GM21526 (cell line): ENCODE results near the gene ZNF177.
"Not testable (repeated sequence)": the region's sequence is repeated elsewhere in the genome, so short reads cannot be mapped to it uniquely, and the experiment has no call there.

Source experiments
- ATAC-seq: cut with Tn5 transposase; IDR thresholded peaks from one replicate; pipeline ENCODE4 v1.9.1; 2021; ENCODE audit warnings: moderate library complexity; ENCODE audit not compliant: unreplicated experiment, low FRiP score

The ZNF177 gene

DNA sequence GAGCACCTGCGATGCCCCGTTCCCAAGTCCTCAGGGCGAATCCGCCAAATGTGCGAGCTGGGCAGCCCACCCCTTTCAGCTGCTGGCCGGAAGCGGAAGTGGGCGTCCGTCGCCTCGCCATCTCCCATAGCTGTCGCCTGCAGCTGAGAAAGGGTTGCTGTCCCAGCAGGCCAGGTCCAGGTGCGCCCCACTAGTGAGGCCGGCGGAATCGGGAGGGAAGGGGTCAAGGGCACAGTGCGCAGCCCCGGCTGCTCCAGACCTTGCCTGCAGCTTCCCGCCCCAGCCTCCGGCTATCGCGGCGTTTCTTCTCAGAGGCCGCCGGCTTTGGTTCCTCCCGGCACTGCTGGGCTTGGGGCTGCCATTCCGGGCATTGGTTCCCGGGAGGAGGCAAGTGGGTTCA, at the start of gene ZNF177:
ZNF177 (plus strand) TSS at position 109 of the 400 bp plus-strand sequence. CDS start 15,299 bp downstream, outside the sequence.
- ATAC-seq, result no peak

- no peak for ATAC-seq
Measured at GRCh38 chr19:9313756-9314155, 49.1 kb upstream of the ZNF177 start.

- ATAC-seq, result no peak
Measured at GRCh38 chr19:9321338-9321737, 41.5 kb upstream of the ZNF177 start.

GRCh38 chr19:9321756-9322155, 41.1 kb upstream of the ZNF177 start:
- not testable (repeated sequence) for ATAC-seq

DNA sequence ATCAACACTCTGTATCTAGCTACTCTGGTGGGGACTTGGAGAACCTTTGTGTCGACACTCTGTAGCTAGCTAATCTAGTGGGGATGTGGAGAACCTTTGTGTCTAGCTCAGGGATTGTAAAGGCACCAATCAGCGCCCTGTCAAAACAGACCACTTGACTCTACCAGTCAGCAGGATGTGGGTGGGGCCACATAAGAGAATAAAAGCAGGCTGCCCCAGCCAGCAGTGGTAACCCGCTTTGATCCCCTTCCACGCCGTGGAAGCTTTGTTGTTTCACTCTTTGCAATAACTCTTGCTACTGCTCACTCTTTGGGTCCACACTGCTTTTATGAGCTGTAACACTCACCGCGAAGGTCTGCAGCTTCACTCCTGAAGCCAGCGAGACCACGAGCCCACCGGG, 40.6 kb upstream of the ZNF177 start:
- ATAC-seq, result not testable (repeated sequence)

DNA sequence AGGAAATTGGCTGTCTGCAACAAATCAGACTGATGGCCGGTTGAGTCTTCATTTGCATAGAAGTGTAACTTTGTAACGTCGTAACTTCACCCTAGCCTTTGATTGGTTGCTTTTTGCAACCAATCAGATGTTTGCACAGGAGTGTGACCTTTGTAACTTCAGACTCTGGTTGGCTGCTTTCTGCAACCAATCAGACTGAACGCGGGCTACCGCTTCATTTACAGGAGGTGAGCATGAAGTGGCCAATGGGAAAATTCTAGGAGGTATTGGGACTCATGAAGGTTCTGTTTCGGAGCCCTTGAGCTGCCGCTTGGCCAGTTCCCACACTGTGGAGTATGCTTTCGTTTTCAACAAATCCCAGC, 39.3 kb upstream of the ZNF177 start:
- ATAC-seq, result peak; percentile 24

DNA sequence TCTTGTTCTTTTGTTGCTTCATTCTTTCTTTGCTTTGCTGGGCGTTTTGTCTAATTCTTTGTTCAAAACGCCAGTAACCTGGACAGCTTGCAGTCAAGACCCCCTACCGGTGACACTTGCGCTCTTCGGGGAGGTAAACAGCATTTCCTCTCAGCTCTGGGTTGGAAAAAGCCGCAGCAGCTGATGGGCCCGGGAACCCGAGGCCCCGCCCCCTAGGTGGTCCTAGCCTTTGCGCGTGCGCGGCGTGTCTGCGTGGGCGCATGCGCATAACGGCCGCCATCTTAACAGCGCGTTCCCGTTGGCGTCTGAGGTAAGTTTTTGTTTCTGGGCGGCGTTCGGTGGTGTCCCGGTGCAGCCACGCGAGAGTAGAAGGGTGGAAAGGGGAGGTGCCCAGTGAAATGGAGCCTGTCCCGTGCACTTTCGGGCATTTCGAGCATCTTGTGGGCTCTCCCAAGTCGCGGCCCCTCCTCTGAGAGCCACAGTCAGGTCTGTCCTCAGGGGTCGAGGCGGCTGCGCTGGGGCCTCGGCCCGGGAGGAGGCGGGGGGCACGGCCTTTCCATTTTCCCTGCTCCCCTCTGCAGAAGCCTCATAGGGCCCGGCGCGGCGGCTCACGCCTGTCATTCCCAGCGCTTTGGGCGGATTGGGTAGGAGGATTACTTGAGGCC, 38.8 kb upstream of the ZNF177 start, which contains the start of gene ZNF559:
ZNF559 (plus strand) TSS at position 261 of the 665 bp plus-strand sequence. CDS start 14,371 bp downstream, outside the sequence.
- ATAC-seq, result peak; percentile 97

- no peak for ATAC-seq
Measured at GRCh38 chr19:9324584-9324962, 38.2 kb upstream of the ZNF177 start.

DNA sequence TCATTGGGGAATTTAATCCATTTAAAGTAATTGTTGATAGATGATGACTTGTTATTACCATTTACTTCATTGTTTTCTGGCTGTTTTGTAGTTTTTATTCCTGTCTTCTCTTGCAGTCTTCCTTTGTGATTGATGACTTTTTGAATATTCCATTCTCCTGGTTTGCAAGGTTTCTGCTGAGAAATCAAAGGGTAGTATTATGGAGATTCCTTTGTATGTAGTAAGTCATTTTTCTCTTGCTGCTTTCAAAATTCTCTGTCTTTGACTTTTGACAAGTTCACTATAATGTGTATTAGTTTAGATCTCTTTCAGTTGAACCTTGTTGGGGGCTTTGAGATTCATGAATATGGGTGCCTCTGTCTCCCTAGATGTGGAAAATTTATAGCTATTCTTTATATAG, 32.8 kb upstream of the ZNF177 start:
- ATAC-seq, result no peak

DNA sequence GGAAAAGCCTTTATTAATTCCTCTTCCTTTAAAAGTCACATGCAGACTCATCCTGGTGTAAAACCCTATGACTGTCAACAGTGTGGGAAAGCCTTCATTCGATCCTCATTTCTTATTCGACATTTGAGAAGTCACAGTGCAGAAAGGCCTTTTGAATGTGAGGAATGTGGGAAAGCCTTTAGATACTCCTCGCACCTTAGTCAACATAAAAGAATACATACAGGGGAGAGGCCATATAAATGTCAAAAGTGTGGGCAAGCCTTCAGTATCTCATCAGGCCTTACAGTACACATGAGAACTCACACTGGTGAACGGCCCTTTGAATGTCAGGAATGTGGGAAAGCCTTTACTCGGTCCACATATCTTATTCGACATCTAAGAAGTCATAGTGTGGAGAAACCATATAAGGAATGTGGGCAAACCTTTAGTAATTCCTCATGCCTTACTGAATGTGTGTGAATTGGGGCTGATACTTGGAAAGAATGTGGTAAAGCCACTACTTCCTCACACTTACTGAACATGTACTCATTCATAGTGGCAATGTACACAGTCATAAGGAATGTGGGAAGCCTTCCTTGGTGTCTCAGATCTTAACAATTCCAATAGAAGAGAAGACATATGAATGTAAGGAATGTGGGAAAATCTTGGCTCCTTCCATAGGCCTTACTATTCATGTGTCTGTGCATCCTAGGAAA, 20.1 kb upstream of the ZNF177 start:
- ATAC-seq, result no peak

DNA sequence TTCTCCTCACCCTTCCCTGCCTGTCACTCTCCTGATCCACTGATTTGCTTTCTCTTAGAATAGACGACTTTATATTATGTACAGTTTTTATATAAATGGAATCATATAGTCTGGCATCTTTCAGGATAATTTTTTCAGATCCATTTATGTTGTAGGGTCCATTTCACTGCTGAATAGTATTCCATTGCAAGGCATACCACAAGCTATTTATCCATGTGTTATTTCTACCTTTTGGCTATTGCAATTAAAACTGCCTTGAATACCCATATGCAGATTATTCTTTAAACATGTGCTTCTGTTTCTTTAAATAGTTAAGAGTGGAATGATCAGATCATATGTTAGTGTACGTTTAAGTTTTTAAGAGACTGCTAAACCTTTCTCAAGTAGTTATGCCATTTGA, 17.8 kb upstream of the ZNF177 start:
- ATAC-seq, result no peak

- ATAC-seq, result no peak
Measured at GRCh38 chr19:9348253-9348652, 14.6 kb upstream of the ZNF177 start.

DNA sequence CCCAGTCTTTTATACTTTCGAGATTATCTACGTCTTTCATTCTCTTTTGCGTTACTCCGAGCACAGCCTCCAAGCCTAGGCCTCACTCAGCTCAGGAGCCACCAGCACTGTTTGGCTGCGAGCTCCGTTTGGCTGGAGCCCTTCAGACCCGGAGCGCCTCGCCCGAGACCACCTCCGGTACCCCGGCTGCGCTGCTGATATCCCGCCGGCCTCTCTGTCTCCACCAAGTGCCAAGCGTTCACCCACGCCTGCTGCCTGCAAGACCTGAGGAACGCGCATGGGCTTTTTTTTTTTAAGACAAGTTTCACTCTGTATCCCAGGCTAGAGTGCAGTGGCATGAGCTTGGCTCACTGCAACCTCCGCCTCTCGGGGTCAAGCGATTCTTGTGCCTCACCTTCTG, 14.1 kb upstream of the ZNF177 start:
- no peak for ATAC-seq

DNA sequence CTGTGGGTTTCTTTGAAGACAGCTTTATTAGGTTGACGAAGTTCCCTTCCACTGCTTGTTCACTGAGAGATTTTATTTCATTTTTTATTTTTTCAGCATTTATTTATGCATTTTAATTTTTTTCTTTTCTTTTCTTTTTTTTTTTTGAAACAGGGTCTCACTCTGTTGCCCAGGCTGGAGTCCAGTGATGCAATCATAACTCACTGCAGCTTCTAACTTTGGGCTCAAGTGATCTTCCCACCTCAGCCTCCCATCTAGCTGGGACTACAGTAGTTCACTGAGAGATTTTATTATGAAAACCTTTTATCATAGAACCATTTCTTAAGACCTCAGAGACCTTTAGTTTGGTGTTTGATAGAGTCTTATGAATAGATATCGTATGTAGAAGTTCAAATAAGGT, 10.3 kb upstream of the ZNF177 start:
- ATAC-seq, result no peak

DNA sequence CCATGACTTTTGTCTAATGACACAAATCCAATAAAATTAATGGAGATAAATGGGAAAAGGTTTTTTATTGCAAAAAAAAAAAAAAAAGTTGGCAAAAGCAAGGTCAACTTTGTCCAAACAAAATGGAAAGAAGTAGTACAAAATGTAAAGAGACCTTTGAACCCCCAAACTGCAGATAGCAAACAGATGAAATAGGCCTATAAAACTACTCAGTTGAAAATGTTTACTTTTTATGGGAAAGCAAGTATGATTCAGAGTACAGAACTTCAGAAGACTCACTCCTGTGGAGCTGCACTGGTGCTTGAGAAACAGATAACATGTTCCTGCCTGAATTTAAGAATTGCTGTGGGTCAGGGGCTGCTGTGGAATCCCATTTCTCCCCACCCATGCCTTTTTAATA, 9.8 kb upstream of the ZNF177 start:
- no peak for ATAC-seq

DNA sequence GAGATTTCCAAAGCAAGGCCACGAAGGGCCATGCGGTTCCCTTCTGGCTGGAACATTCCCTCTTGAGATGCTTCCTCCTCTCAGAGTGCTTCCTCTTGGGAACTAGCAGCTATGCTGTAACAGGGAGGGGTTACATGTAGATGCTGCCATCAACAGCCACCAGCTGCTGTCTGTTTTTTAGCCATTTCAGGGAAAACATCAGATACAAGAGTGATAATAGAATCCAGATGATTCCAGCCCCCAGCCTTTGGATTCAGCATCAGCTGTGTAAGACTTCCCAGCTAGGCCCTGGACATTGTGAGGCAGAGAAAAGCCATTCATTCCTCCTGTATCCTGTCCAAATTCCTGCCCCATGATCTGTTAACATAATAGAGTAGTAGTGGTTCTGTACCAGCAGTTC, 8.2 kb upstream of the ZNF177 start:
- ATAC-seq, result no peak

- no peak for ATAC-seq
Measured at GRCh38 chr19:9370738-9371619, 8.2 kb downstream of the ZNF177 start.

DNA sequence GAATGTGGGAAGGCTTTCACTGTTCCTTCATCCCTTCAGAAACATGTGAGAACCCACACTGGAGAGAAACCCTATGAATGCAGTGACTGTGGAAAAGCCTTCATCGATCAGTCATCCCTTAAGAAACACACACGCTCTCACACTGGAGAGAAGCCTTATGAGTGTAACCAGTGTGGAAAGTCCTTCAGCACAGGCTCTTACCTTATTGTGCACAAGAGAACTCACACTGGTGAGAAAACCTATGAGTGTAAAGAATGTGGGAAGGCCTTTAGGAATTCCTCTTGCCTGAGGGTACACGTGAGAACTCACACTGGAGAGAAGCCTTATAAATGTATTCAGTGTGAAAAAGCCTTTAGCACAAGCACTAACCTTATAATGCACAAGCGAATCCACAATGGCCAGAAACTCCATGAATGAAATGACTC, 18.6 kb downstream of the ZNF177 start:
- ATAC-seq, result no peak

DNA sequence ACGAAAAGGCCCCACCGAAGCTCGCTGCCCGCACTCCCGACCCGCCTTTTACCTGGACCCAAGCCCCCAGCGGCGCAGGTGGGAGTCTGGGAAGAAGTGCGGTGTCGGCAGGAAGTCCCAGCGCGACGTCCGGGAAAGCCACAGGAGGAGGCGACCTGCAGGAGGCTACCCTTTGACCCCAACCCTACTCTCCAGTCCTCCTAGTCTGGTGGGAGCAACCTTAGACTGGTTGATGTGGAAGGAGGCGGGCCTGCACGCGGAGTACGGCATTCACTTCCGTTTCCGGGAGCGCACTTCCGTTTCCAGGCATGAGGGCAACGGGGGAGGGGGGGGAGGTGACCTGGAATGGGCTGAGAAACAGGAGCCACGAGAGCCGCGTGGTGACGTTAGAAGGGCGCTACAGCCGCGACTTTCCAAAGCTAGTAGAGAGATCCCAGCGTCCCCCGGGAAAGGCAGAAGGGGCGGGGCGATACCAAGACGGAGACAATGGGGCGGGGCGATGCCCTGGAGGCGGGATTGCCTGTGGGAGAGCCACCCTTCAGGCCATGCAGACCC, 44.1 kb downstream of the ZNF177 start:
- ATAC-seq, result no peak

GRCh38 chr19:9407827-9408226, 45.0 kb downstream of the ZNF177 start:
- ATAC-seq, result no peak
